Right cardiac atrium (tissue), 5 donors: Measurements from ENCODE around the gene DPEP3. TPM values are rescaled to one million over a fixed set of nuclear protein-coding genes. Genes with fewer than 3 reads are reported as not detected.

Experiments
- ATAC-seq, 2 donors: fragments of 200-7000 bp; cut with Tn5 transposase; one replicate each; pipeline versions ENCODE4 v1.8.0 to v1.9.1; 2020; ENCODE audit warnings: moderate library complexity in 2 of 2, mild to moderate bottlenecking in 1 of 2
- DNase-seq, 3 donors: peaks; one replicate each; pipeline ENCODE4 v3.0.0-alpha.2; 2020
- H3K27ac ChIP-seq: one replicate; pipeline ENCODE4 v1.5.1; 2013; ENCODE audit warnings: mild to moderate bottlenecking, low read length, control low read depth, moderate library complexity
- H3K27me3 ChIP-seq: one replicate; pipeline ENCODE4 v1.6.1; 2013; ENCODE audit not compliant: control insufficient read depth, insufficient read depth
- H3K4me1 ChIP-seq: one replicate; pipeline ENCODE4 v1.6.1; 2013; ENCODE audit warnings: low read length; ENCODE audit not compliant: control insufficient read depth, insufficient read depth
- H3K4me3 ChIP-seq: one replicate; pipeline ENCODE4 v1.5.1; 2013; ENCODE audit warnings: low read length, control low read depth
- H3K9me3 ChIP-seq: one replicate; pipeline ENCODE4 v1.6.1; 2013; ENCODE audit warnings: low read length; ENCODE audit not compliant: control insufficient read depth
- WGBS: extraction: QIAGEN DNeasy Blood & Tissue Kit; methylation state at CpG from one replicate; pipeline ENCODE4 v1.1.7; 2013; 5-methylcytosine and 5-hydroxymethylcytosine counted together
- intact Hi-C, 4 donors: fragments of 100-400 bp; cut with DNase I; formaldehyde crosslinking; loops; one replicate each; pipeline versions ENCODE4 v1.11.0 to v1.14.0; 2022 to 2023
- polyA plus RNA-seq: library from polyadenylated mRNA; stranded (reverse); fragments of 200-250 nt; gene quantifications from one replicate; pipeline ENCODE4 v1.2.3, GENCODE V29; 2013
- total RNA-seq, 4 donors: library from RNA; stranded (reverse); fragmentation: NEBNext Ultra II Directional; extraction: Animal tissue kit (Norgen Biotek cat#: 25700); gene quantifications; one replicate each; pipeline ENCODE4 v1.2.1, GENCODE V29; 2021
- donor health status: healthy with polysubstance abuse.
- donor health status: DM: no; HTN: yes; CAD: no.
- donor health status: DM: no; HTN: no; CAD: no.
- donor health status: DM: no; HTN: yes; CAD: no; lungs with severe emphysema.
- donor health status: DM: yes; HTN: yes; CAD: no.

Gene DPEP3
- total and polyA plus RNA-seq, 5 donors: not detected

GRCh38 chr16:67927131-67927941, 53.0 kb downstream of the DPEP3 start:
- Histone ChIP-seq H3K4me1 (peaks cover 8% of the 10 kb centered on the region), H3K27ac (no peak overlapping the region), H3K27me3 (no peaks in the 10 kb centered on the region), H3K9me3 (no peaks in the 10 kb centered on the region), H3K4me3 (no peak overlapping the region)
- WGBS: 91% methylated on average over 22 of the region's 22 CpGs
- ATAC-seq: no peak
- DNase-seq: no peak
- intact Hi-C loops: loop anchor here in 3 of 4 donors (5.0 kb wide), 3 partner anchors 45 to 110 kb away; partner anchors contain the start of gene NRN1L (in 2 of the 3)

- H3K4me3 ChIP-seq: no peak overlapping the region
- ATAC-seq (no peak), DNase-seq (peak in 1 of 3 donors; percentile 56)
- H3K27me3 ChIP-seq: no peaks in the 10 kb centered on the region
- H3K27ac ChIP-seq: no peak overlapping the region
- no peaks in the 10 kb centered on the region for H3K9me3 ChIP-seq
- WGBS: 55% methylated on average over 13 of the region's 13 CpGs
- intact Hi-C loops: loop anchor here in 3 of 4 donors (5.0 kb wide), 3 partner anchors 44 to 109 kb away; partner anchors contain the start of gene NRN1L (in 2 of the 3)
- H3K4me1 ChIP-seq: peaks cover 8% of the 10 kb centered on the region
Measured at GRCh38 chr16:67926181-67926750, 54.0 kb downstream of the DPEP3 start.

Other genes with a start within 250 kb of the DPEP3 start
- gene RANBP10, start 173.9 kb downstream of the DPEP3 start, total RNA-seq: 10 to 100 TPM; 11.1 to 16.3 (median 12.4) TPM
- gene RANBP10, start 173.9 kb downstream of the DPEP3 start, polyA plus RNA-seq: 6.9 TPM
- under 1 TPM; 0.56 to 0.94 (median 0.79) TPM for gene TSNAXIP1, start 173.6 kb downstream of the DPEP3 start, total RNA-seq
- gene TSNAXIP1, start 173.6 kb downstream of the DPEP3 start, polyA plus RNA-seq: 1.1 TPM
- 10 to 100 TPM; 27.5 to 34.0 (median 32.0) TPM for gene THAP11, start 138.2 kb downstream of the DPEP3 start, total RNA-seq
- gene THAP11, start 138.2 kb downstream of the DPEP3 start, polyA plus RNA-seq: 20.8 TPM
- gene NUTF2, start 133.6 kb downstream of the DPEP3 start, total RNA-seq: 10 to 100 TPM; 66.6 to 80.7 (median 68.2) TPM
- gene NUTF2, start 133.6 kb downstream of the DPEP3 start, polyA plus RNA-seq: 125 TPM
- 10 to 100 TPM; 24.3 to 29.0 (median 27.4) TPM for gene CENPT, start 132.8 kb downstream of the DPEP3 start, total RNA-seq
- gene CENPT, start 132.8 kb downstream of the DPEP3 start, polyA plus RNA-seq: 26.7 TPM
- gene EDC4, start 107.4 kb downstream of the DPEP3 start, total RNA-seq: 10 to 100 TPM; 29.7 to 35.6 (median 31.9) TPM
- gene EDC4, start 107.4 kb downstream of the DPEP3 start, polyA plus RNA-seq: 21.7 TPM
- gene NRN1L, start 95.6 kb downstream of the DPEP3 start, total RNA-seq: under 1 TPM in 1 of 4 donors, not detected in 3; 0.53 TPM
- 0.41 TPM for gene NRN1L, start 95.6 kb downstream of the DPEP3 start, polyA plus RNA-seq
- gene PSKH1, start 87.2 kb downstream of the DPEP3 start, total RNA-seq: 10 to 100 TPM; 23.8 to 31.1 (median 27.0) TPM
- gene PSKH1, start 87.2 kb downstream of the DPEP3 start, polyA plus RNA-seq: 26.8 TPM
- under 1 TPM in 3 of 4 donors, not detected in 1; 0.37 to 0.94 (median 0.42) TPM for gene CTRL, start 48.6 kb downstream of the DPEP3 start, total RNA-seq
- 0.66 TPM for gene CTRL, start 48.6 kb downstream of the DPEP3 start, polyA plus RNA-seq
- 10 to 100 TPM; 49.1 to 64.0 (median 58.5) TPM for gene PSMB10, start 43.6 kb downstream of the DPEP3 start, total RNA-seq
- 92.8 TPM for gene PSMB10, start 43.6 kb downstream of the DPEP3 start, polyA plus RNA-seq
- 10 to 100 TPM; 15.0 to 27.0 (median 16.1) TPM for gene LCAT, start 36.4 kb downstream of the DPEP3 start, total RNA-seq
- 17.4 TPM for gene LCAT, start 36.4 kb downstream of the DPEP3 start, polyA plus RNA-seq
- 100 to 1,000 TPM in 1 of 4 donors, 10 to 100 TPM in 3; 64.6 to 114 (median 66.8) TPM for gene SLC12A4, start 11.9 kb downstream of the DPEP3 start, total RNA-seq
- 49.3 TPM for gene SLC12A4, start 11.9 kb downstream of the DPEP3 start, polyA plus RNA-seq
- gene DPEP2, start 19.0 kb upstream of the DPEP3 start, total RNA-seq: 1 to 10 TPM; 1.2 to 2.7 (median 1.8) TPM
- 1.5 TPM for gene DPEP2, start 19.0 kb upstream of the DPEP3 start, polyA plus RNA-seq
- not detected for gene DPEP2NB, start 35.4 kb upstream of the DPEP3 start, total RNA-seq
- not detected for gene DPEP2NB, start 35.4 kb upstream of the DPEP3 start, polyA plus RNA-seq
- 1 to 10 TPM; 6.7 to 7.8 (median 7.4) TPM for gene DDX28, start 42.7 kb upstream of the DPEP3 start, total RNA-seq
- gene DDX28, start 42.7 kb upstream of the DPEP3 start, polyA plus RNA-seq: 8.4 TPM
- 1 to 10 TPM; 5.1 to 9.5 (median 6.8) TPM for gene DUS2, start 42.8 kb upstream of the DPEP3 start, total RNA-seq
- gene DUS2, start 42.8 kb upstream of the DPEP3 start, polyA plus RNA-seq: 4.3 TPM
- 10 to 100 TPM; 28.7 to 34.7 (median 33.6) TPM for gene NFATC3, start 104.9 kb upstream of the DPEP3 start, total RNA-seq
- 8.1 TPM for gene NFATC3, start 104.9 kb upstream of the DPEP3 start, polyA plus RNA-seq